GM21381 (cell line): ENCODE measurements around the gene RASAL1.
"Not testable (repeated sequence)": the region's sequence is repeated elsewhere in the genome, so short reads cannot be mapped to it uniquely, and the experiment has no call there.

Source experiments
- ATAC-seq: cut with Tn5 transposase; IDR thresholded peaks from one replicate; pipeline ENCODE4 v1.9.1; 2021; ENCODE audit warnings: mild to moderate bottlenecking, moderate library complexity; ENCODE audit not compliant: unreplicated experiment

RASAL1 gene

GRCh38 chr12:113119980-113120669 is 15.4 kb downstream of the RASAL1 start:
- ATAC-seq: no peak

GRCh38 chr12:113118142-113118541 is 17.4 kb downstream of the RASAL1 start:
- ATAC-seq: no peak

GRCh38 chr12:113117684-113118083 is 17.9 kb downstream of the RASAL1 start:
- not testable (repeated sequence) for ATAC-seq

GRCh38 chr12:113116875-113117274 is 18.7 kb downstream of the RASAL1 start:
- ATAC-seq: no peak

- ATAC-seq: no peak
Measured at GRCh38 chr12:113115455-113116126, 20.0 kb downstream of the RASAL1 start.

GRCh38 chr12:113114447-113115178 is 20.9 kb downstream of the RASAL1 start:
- no peak for ATAC-seq

- ATAC-seq: no peak
Measured at GRCh38 chr12:113113397-113113796, 22.2 kb downstream of the RASAL1 start.

- ATAC-seq: no peak
Measured at GRCh38 chr12:113112043-113112899, 23.3 kb downstream of the RASAL1 start.

- ATAC-seq: no peak
Measured at GRCh38 chr12:113111247-113111646, 24.3 kb downstream of the RASAL1 start.

- no peak for ATAC-seq
Measured at GRCh38 chr12:113109872-113110599, 25.5 kb downstream of the RASAL1 start.

GRCh38 chr12:113109360-113109759 is 26.2 kb downstream of the RASAL1 start:
- no peak for ATAC-seq

GRCh38 chr12:113108308-113108707 is 27.3 kb downstream of the RASAL1 start:
- no peak for ATAC-seq

GRCh38 chr12:113106361-113106760 is 29.2 kb downstream of the RASAL1 start:
- no peak for ATAC-seq

GRCh38 chr12:113105606-113106271 is 29.8 kb downstream of the RASAL1 start:
- ATAC-seq: no peak

- ATAC-seq: no peak
Measured at GRCh38 chr12:113104953-113105510, 30.5 kb downstream of the RASAL1 start.

- ATAC-seq: no peak
Measured at GRCh38 chr12:113103756-113104450, 31.7 kb downstream of the RASAL1 start.

GRCh38 chr12:113102811-113103210 is 32.8 kb downstream of the RASAL1 start:
- ATAC-seq: no peak

GRCh38 chr12:113101751-113102150 is 33.8 kb downstream of the RASAL1 start:
- ATAC-seq: no peak

GRCh38 chr12:113099764-113100163 is 35.8 kb downstream of the RASAL1 start:
- no peak for ATAC-seq
